ENCODE data around the gene ZNF444. TPM values are rescaled to one million over a fixed set of nuclear protein-coding genes. Genes with fewer than 3 reads are reported as not detected.

ZNF444 gene
- total and polyA plus RNA-seq, 2 of the 4 experiments (the other 2 are of a cell fraction), result 2.5 to 20.3 TPM

DNA sequence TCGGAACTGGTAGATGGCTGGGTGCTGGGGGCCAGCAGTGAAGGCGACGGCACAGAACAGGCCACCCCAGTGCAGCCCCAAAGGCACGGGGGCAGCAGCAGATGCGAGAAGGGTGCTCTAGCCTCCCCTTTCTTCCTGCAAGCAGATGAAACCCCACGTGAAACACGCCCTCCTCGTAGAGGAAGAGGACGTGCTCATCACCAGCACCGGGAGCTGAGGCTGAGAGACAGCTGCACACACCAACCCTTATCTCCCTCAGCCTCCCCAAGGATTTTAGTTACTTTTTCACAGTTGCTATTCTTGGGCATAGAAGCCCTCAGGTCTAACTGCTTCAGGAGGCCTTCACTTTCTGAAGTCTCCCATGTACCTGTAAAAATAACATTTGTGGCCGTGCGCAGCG, 31.9 kb upstream of the ZNF444 start:
- POLR2A ChIA-PET (ENCODE audit: unreplicated experiment), result no interaction called here
- H3K27ac ChIP-seq (ENCODE audit: insufficient read depth, low read length), result no peak overlapping the region; the same call in 1 of the 2 replicates
- peaks cover 4% of the 10 kb centered on the region; the same call in 1 of the 2 replicates for H3K36me3 ChIP-seq (ENCODE audit: control insufficient read depth, insufficient read depth, low read length)
- intact Hi-C loops (cut with micrococcal nuclease) (no loop called here), dilution Hi-C loops (cut with HindIII; ENCODE audit: low sequenced_read_pairs, unreplicated experiment) (no loop called here), in situ Hi-C loops (cut with MboI; ENCODE audit: low sequenced_read_pairs) (no loop called here)
- 0% methylated on average over 1 of the region's 13 CpGs; no CpG with 5 or more reads in 1 of the 2 experiments for WGBS, 2 experiments (ENCODE audit: extremely low coverage in 2 of 2, insufficient read length in 1 of 2)
- no peak overlapping the region for H3K4ac ChIP-seq (ENCODE audit: low read depth, low read length)
- H3K4me3 ChIP-seq (ENCODE audit: insufficient read depth, low read depth, low read length), result no peak overlapping the region
- H3K4me2 ChIP-seq (ENCODE audit: low read depth, low read length), result peak overlapping the region; percentile 19; the same call in 1 of the 2 replicates
- no TSS peak for BruUV-seq (replicated peaks)
- CTCF ChIA-PET, result no interaction called here
- H4K8ac ChIP-seq (ENCODE audit: low read depth in 2 of 2, low read length in 2 of 2), result no peak overlapping the region
- H3K79me1 ChIP-seq (ENCODE audit: low read depth in 1 of 2, low read length in 2 of 2), result peaks cover 3 to 66% of the 10 kb centered on the region in 2 experiments; a peak in 3 of 4 replicates
- H2AFZ ChIP-seq (replicated peaks; ENCODE audit: low read length, poor library complexity), result no peak overlapping the region
- H3K9me3 ChIP-seq (ENCODE audit: control insufficient read depth, insufficient read depth, low read length), result no peaks in the 10 kb centered on the region
- H3K14ac ChIP-seq (replicated peaks; ENCODE audit: low read depth, low read length), result no peak overlapping the region
- TF ChIP-seq MXI1 (IDR thresholded peaks at IDR 0.05; ENCODE audit: borderline replicate concordance, low read depth, low read length) (0 out of 2 replicates have a peak, but pooled peaks have one; percentile 34), NFE2L2 (IDR thresholded peaks at IDR 0.05; ENCODE audit: low read depth, low read length) (no peak)
- no peak overlapping the region for H2AK9ac ChIP-seq (replicated peaks; ENCODE audit: low read depth, low read length, poor library complexity)
- ATAC-seq (ENCODE audit: low read depth), result peak; percentile 28
- H2BK5ac ChIP-seq (ENCODE audit: low read depth, low read length, poor library complexity, severe bottlenecking), result no peak overlapping the region
- H3K56ac ChIP-seq (ENCODE audit: extremely low read depth, insufficient read depth, low read length), result no peak overlapping the region
- peaks cover 88% of the 10 kb centered on the region for H4K20me1 ChIP-seq (ENCODE audit: insufficient read depth, low read length)
- no peaks in the 10 kb centered on the region for H3K27me3 ChIP-seq (ENCODE audit: control insufficient read depth, insufficient read depth, low read length)
- no peak overlapping the region for H4K5ac ChIP-seq (ENCODE audit: low read depth, low read length)
- H3K23ac ChIP-seq (ENCODE audit: low read depth, low read length), result no peak overlapping the region
- H4K91ac ChIP-seq (ENCODE audit: insufficient read depth, low read depth, low read length), result no peak overlapping the region
- H2BK120ac ChIP-seq (ENCODE audit: low read depth, low read length), result no peak overlapping the region
- peaks cover 11% of the 10 kb centered on the region for H3K9me1 ChIP-seq (ENCODE audit: insufficient read depth, low read length)
- no peak overlapping the region for H2BK20ac ChIP-seq (ENCODE audit: low read depth, low read length)
- H2BK15ac ChIP-seq (ENCODE audit: low read depth, low read length), result no peak overlapping the region
- peaks cover 30% of the 10 kb centered on the region for H3K4me1 ChIP-seq (ENCODE audit: control insufficient read depth, insufficient read depth, low read length)
- H3K9ac ChIP-seq (ENCODE audit: low read depth, low read length), result no peak overlapping the region
- DNase-seq, result peak; percentile 49
- no peak overlapping the region for H3K18ac ChIP-seq (ENCODE audit: low read depth, low read length)
- no peak overlapping the region for H2AK5ac ChIP-seq (ENCODE audit: low read depth, low read length)
